Prostate gland (tissue), 2 donors: ENCODE measurements around the gene CELF4.

ENCODE experiments used
- POLR2A ChIP-seq: fragments of 450-650 bp; IDR thresholded peaks from one replicate; pipeline ENCODE4 v1.6.1; 2016; ENCODE audit warnings: antibody characterized with exemption, mild to moderate bottlenecking
- POLR2AphosphoS5 ChIP-seq: sonication (generic); formaldehyde crosslinking; IDR thresholded peaks from one replicate; pipeline ENCODE4 v1.6.1; 2017; ENCODE audit warnings: antibody characterized with exemption
- TF ChIP-seq, protein P1 (sequence below), 4 experiments: fragments of 200-600 bp in 2 of 4; fragments of 450-650 bp in 2 of 4; sonication (generic) in 2 of 4; IDR thresholded peaks; 1 replicate in 3 of 4; 2 replicates in 1 of 4; pipeline ENCODE4 v1.5.1; 2016 to 2019; ENCODE audit warnings: antibody characterized with exemption in 4 of 4, mild to moderate bottlenecking in 2 of 4, moderate library complexity in 2 of 4

DNA sequence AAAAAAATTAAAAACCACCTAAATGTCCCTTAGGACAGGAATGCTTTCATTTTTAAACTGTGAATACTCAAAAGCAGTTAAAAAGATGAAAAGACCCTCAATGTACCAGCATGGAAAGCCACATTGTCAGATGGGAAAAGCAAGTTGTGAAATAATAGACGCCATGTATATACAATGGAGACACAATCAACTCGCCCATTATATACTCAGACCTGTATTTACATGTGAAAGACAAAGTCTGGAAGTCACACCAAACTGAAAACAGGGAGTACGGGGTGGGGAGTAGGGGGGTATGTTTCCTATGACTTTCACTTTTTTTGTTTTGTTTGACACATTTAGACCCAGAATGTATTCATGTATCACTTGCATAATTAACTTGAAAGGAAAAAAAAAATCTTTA, 75.6 kb downstream of the CELF4 start:
- TF ChIP-seq POLR2AphosphoS5 (no peak), POLR2A (no peak)
- TF ChIP-seq, protein P1, sequence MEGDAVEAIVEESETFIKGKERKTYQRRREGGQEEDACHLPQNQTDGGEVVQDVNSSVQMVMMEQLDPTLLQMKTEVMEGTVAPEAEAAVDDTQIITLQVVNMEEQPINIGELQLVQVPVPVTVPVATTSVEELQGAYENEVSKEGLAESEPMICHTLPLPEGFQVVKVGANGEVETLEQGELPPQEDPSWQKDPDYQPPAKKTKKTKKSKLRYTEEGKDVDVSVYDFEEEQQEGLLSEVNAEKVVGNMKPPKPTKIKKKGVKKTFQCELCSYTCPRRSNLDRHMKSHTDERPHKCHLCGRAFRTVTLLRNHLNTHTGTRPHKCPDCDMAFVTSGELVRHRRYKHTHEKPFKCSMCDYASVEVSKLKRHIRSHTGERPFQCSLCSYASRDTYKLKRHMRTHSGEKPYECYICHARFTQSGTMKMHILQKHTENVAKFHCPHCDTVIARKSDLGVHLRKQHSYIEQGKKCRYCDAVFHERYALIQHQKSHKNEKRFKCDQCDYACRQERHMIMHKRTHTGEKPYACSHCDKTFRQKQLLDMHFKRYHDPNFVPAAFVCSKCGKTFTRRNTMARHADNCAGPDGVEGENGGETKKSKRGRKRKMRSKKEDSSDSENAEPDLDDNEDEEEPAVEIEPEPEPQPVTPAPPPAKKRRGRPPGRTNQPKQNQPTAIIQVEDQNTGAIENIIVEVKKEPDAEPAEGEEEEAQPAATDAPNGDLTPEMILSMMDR (IDR thresholded peaks at IDR 0.05) = no peak
